Rectal smooth muscle tissue (tissue), 1 donor: Measurements from ENCODE around the gene FGD4.

Experiments used
- H3K27ac ChIP-seq: one replicate; pipeline ENCODE4 v1.7.0; 2013; ENCODE audit warnings: low read depth, low read length, inconsistent platforms
- H3K27me3 ChIP-seq: one replicate; pipeline ENCODE4 v1.7.0; 2013; ENCODE audit warnings: low read length; ENCODE audit not compliant: control insufficient read depth, insufficient read depth
- H3K36me3 ChIP-seq: one replicate; pipeline ENCODE4 v1.7.0; 2013; ENCODE audit warnings: low read length; ENCODE audit not compliant: control insufficient read depth, insufficient read depth
- H3K4me1 ChIP-seq: one replicate; pipeline ENCODE4 v1.7.0; 2013; ENCODE audit warnings: low read length; ENCODE audit not compliant: control insufficient read depth, insufficient read depth
- H3K4me3 ChIP-seq: one replicate; pipeline ENCODE4 v1.7.0; 2013; ENCODE audit warnings: low read length
- H3K9ac ChIP-seq: one replicate; pipeline ENCODE4 v1.7.0; 2013; ENCODE audit warnings: low read length

The FGD4 gene

DNA sequence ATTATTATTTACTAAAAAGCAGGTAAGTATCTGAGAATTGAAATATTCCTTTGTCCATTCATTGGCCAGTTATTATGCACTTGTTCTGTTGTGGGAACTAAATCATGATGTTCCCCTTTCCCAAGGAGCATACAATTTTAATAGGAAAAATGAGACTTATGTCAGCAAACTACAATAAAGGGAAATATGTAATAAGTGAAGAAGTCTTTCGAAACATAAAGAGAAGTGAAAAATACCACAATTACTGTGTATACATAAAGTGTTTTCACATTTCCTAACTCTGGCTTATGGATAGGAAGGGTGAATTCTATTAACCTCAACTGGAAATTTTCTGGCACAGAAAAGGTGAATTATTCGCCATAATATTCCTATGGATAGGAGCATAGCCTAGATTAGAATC lies 201.3 kb downstream of the FGD4 start:
- no peak overlapping the region for H3K27ac ChIP-seq
- H3K4me1 ChIP-seq = no peaks in the 10 kb centered on the region
- no peak overlapping the region for H3K4me3 ChIP-seq
- H3K27me3 ChIP-seq = no peaks in the 10 kb centered on the region
- H3K9ac ChIP-seq = no peak overlapping the region
- no peaks in the 10 kb centered on the region for H3K36me3 ChIP-seq

GRCh38 chr12:32603071-32603470 lies 203.7 kb downstream of the FGD4 start:
- Histone ChIP-seq H3K36me3 (no peaks in the 10 kb centered on the region), H3K4me1 (no peaks in the 10 kb centered on the region), H3K4me3 (no peak overlapping the region), H3K27me3 (no peaks in the 10 kb centered on the region), H3K9ac (no peak overlapping the region), H3K27ac (no peak overlapping the region)

GRCh38 chr12:32603858-32604257 lies 204.5 kb downstream of the FGD4 start:
- Histone ChIP-seq H3K27me3 (no peaks in the 10 kb centered on the region), H3K9ac (no peak overlapping the region), H3K4me1 (no peaks in the 10 kb centered on the region), H3K4me3 (no peak overlapping the region), H3K36me3 (no peaks in the 10 kb centered on the region), H3K27ac (no peak overlapping the region)

DNA sequence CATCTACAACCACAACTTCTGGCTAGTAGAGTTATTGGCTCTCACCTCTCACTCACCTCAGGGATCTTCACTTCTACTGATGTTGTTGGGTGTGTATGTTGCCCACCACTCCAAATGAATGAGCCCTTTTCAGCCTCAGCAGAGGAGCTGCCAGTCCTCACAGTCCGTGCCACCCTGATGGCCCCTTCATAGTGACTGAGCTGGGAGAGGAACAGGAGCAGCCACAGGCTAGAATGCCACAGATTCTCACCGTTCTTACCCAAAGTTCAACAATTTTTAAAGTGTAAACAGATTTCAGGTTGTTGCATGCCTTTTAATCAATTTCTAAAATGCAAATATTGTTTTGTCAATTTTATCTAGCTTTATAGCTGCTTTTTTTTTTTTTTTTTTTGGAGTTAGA lies 205.2 kb downstream of the FGD4 start:
- H3K27ac ChIP-seq = no peak overlapping the region
- no peak overlapping the region for H3K4me3 ChIP-seq
- no peak overlapping the region for H3K9ac ChIP-seq
- H3K27me3 ChIP-seq = no peaks in the 10 kb centered on the region
- H3K4me1 ChIP-seq = no peaks in the 10 kb centered on the region
- no peaks in the 10 kb centered on the region for H3K36me3 ChIP-seq

- H3K27me3 ChIP-seq = no peaks in the 10 kb centered on the region
- no peaks in the 10 kb centered on the region for H3K36me3 ChIP-seq
- no peaks in the 10 kb centered on the region for H3K4me1 ChIP-seq
- no peak overlapping the region for H3K27ac ChIP-seq
- no peak overlapping the region for H3K4me3 ChIP-seq
- H3K9ac ChIP-seq = no peak overlapping the region
These were observed 206.2 kb downstream of the FGD4 start for GRCh38 chr12:32605326-32606095.

DNA sequence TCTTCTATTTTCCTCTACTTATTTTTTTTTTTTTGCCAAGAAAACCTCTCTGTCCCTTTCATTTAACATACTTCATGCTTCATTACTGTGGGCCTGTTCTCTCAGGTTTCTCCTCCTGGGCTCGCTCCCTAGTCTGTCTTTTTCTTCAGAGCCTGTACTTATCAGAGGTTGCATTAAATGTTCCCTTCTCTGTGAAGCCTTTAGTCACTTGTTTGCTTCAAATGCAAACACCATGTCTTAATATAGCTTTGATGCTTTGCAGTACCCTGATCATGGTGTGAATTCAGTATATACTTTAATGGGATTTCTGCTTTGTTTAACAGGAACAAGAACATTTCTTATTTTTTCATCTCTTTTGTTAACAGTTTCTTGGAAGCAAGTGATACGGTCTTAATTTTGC lies 207.1 kb downstream of the FGD4 start:
- Histone ChIP-seq H3K4me3 (no peak overlapping the region), H3K36me3 (no peaks in the 10 kb centered on the region), H3K9ac (no peak overlapping the region), H3K4me1 (no peaks in the 10 kb centered on the region), H3K27me3 (no peaks in the 10 kb centered on the region), H3K27ac (no peak overlapping the region)

GRCh38 chr12:32609966-32610365 lies 210.6 kb downstream of the FGD4 start:
- Histone ChIP-seq H3K4me1 (no peaks in the 10 kb centered on the region), H3K27ac (no peak overlapping the region), H3K27me3 (no peaks in the 10 kb centered on the region), H3K36me3 (no peaks in the 10 kb centered on the region), H3K9ac (no peak overlapping the region), H3K4me3 (no peak overlapping the region)

DNA sequence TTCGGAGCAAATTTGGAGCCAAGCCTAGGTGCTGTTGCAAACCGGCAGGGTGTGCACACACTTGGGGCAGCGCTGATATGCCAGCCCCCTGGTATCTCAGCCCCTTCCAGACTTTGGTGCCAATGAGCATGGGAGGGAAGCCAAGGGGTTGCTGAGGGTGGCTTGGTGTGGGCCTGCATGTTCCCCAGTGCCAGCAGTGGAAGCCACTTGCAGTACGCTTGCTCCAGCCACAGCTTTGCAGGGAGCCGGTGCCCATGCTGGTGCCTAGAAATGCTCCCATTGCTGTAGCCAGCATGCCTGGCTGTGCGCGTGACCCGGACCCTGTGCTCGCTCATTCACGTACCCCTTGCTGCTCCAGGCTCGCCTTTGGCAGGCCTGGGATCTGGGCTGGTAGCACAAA lies 212.6 kb downstream of the FGD4 start:
- Histone ChIP-seq H3K9ac (no peak overlapping the region), H3K4me3 (no peak overlapping the region), H3K27ac (no peak overlapping the region), H3K4me1 (no peaks in the 10 kb centered on the region), H3K36me3 (no peaks in the 10 kb centered on the region), H3K27me3 (no peaks in the 10 kb centered on the region)

DNA sequence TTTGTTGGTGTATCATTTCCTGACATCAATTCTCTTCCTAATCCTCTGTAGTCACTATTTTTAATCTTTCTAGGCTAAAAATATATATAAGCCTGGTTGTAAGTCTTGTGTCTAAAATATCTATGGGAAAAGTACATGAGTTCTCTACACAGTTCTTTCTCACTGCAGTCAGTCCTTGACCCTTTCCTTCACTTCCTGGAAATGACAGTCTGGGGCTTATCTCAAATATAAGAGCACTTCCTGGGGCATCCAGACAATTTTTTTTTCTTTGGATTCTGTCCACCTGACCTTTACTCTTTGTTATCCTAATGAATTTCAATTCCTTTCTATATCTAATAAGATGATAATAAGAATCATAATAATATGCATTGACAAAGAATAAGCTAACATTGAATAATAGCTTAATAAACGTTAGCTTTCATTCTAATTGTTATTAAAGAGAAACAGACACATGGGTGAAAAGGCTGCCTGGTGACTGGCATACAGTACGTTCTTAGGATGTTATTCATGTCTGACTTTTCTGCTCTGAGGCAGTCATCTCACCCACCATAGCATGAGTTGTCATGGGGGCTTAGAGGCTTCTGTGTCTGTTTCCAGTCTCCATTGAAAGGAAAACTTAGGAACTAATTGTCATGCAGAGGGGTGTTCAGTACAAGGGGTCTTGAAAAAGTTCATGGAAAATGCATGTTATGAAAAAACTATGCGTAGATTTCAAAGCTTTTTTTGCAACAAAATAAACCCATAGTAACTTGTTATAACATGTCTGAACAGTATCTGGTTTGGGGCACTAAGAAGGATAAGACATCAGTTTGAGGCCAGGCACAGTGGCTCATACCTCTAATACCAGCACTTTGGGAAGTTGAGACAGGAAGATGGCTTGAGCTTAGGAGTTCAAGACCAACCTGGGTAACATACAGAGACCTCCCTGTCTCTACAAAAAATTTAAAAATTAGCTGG lies 213.6 kb downstream of the FGD4 start:
- Histone ChIP-seq H3K27ac (no peak overlapping the region), H3K4me1 (no peaks in the 10 kb centered on the region), H3K4me3 (no peak overlapping the region), H3K9ac (no peak overlapping the region), H3K27me3 (no peaks in the 10 kb centered on the region), H3K36me3 (no peaks in the 10 kb centered on the region)

DNA sequence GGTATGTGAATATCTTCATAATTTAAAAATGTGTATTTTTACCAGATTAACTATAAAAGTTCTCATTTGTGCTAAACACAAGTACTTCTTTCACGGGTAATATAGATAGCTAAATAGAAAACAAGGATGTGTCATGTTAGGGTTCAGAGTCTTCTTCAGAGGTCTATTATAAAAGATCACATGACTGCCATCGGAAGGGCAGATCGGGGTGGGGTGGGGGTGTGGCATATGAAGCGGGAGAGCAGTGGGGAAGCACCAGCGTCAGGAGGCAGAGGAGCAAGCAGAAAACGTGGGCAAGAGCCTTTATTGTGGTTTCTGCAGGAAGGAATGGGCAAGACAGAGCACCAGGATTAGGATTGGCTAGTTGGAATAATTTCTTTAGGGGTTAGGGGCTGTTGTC lies 216.1 kb downstream of the FGD4 start:
- H3K9ac ChIP-seq = no peak overlapping the region
- no peaks in the 10 kb centered on the region for H3K27me3 ChIP-seq
- H3K36me3 ChIP-seq = no peaks in the 10 kb centered on the region
- H3K4me3 ChIP-seq = no peak overlapping the region
- H3K27ac ChIP-seq = no peak overlapping the region
- H3K4me1 ChIP-seq = no peaks in the 10 kb centered on the region

DNA sequence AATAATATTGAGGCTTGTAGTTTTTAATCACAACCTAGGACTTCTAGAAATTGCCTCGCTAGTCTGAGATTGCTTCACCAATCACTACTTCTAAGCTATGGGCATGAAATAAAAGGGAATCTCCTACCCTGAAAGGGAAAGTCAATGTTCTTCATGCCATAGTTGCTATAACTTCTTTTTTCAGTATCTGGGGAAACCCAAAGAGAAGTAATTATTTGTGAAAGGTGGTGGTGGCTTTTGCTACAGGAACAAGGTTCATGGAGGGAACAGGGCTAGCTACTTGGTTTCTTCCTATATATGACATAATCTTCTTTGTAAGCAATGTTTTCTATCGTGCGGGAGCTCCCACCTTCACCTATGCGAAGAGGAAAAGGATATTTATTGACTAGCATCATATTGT lies 218.2 kb downstream of the FGD4 start:
- H3K27me3 ChIP-seq = no peaks in the 10 kb centered on the region
- no peak overlapping the region for H3K9ac ChIP-seq
- no peak overlapping the region for H3K4me3 ChIP-seq
- H3K27ac ChIP-seq = no peak overlapping the region
- no peaks in the 10 kb centered on the region for H3K36me3 ChIP-seq
- H3K4me1 ChIP-seq = no peaks in the 10 kb centered on the region

GRCh38 chr12:32618115-32618514 lies 218.8 kb downstream of the FGD4 start:
- Histone ChIP-seq H3K9ac (no peak overlapping the region), H3K27me3 (no peaks in the 10 kb centered on the region), H3K27ac (no peak overlapping the region), H3K36me3 (no peaks in the 10 kb centered on the region), H3K4me1 (no peaks in the 10 kb centered on the region), H3K4me3 (no peak overlapping the region)
